Activated naive CD8-positive, alpha-beta T cell treated with anti-CD3 and anti-CD28 coated beads, Interleukin-2, amount 10 ng/mL, durations not matched to agents 7 days and 5 days (primary cell): Measurements from ENCODE around the gene GABBR2. TPM values are rescaled to one million over a fixed set of nuclear protein-coding genes. Genes with fewer than 3 reads are reported as not detected.

Experiments
- ATAC-seq: fragments of 150-1000 bp; cut with Tn5 transposase; one replicate; pipeline ENCODE4 v1.10.0; 2021; ENCODE audit warnings: low read depth, moderate library complexity
- POLR2A ChIA-PET: fragments of 350-600 bp; sonication (Branson Sonifier 250); formaldehyde crosslinking; loops from one replicate; lab custom pipeline; 2021; ENCODE audit warnings: antibody characterized with exemption; lab: Charles Lee
- DNase-seq: peaks from one replicate; pipeline ENCODE4 v3.0.0; 2021
- H3K27ac Mint-ChIP-seq: one replicate; pipeline ENCODE4 v1.8.0; 2022; ENCODE audit warnings: mild to moderate bottlenecking, mixed read lengths
- H3K27me3 Mint-ChIP-seq: one replicate; pipeline ENCODE4 v1.8.0; 2022; ENCODE audit warnings: mild to moderate bottlenecking, moderate library complexity, mixed read lengths
- H3K36me3 Mint-ChIP-seq: one replicate; pipeline ENCODE4 v1.8.0; 2021; ENCODE audit warnings: mild to moderate bottlenecking, mixed read lengths
- H3K4me1 Mint-ChIP-seq: one replicate; pipeline ENCODE4 v1.8.0; 2021; ENCODE audit warnings: mixed read lengths
- H3K4me3 Mint-ChIP-seq: one replicate; pipeline ENCODE4 v1.8.0; 2022; ENCODE audit warnings: mild to moderate bottlenecking, moderate library complexity, mixed read lengths
- H3K9me3 Mint-ChIP-seq: one replicate; pipeline ENCODE4 v1.8.0; 2021; ENCODE audit warnings: mixed read lengths
- total RNA-seq, 2 experiments: library from RNA; stranded (reverse); gene quantifications; one replicate each; pipeline ENCODE4 v1.2.3, GENCODE V29; 2021

The GABBR2 gene
- total RNA-seq, 2 experiments from 2014 or later: not detected

DNA sequence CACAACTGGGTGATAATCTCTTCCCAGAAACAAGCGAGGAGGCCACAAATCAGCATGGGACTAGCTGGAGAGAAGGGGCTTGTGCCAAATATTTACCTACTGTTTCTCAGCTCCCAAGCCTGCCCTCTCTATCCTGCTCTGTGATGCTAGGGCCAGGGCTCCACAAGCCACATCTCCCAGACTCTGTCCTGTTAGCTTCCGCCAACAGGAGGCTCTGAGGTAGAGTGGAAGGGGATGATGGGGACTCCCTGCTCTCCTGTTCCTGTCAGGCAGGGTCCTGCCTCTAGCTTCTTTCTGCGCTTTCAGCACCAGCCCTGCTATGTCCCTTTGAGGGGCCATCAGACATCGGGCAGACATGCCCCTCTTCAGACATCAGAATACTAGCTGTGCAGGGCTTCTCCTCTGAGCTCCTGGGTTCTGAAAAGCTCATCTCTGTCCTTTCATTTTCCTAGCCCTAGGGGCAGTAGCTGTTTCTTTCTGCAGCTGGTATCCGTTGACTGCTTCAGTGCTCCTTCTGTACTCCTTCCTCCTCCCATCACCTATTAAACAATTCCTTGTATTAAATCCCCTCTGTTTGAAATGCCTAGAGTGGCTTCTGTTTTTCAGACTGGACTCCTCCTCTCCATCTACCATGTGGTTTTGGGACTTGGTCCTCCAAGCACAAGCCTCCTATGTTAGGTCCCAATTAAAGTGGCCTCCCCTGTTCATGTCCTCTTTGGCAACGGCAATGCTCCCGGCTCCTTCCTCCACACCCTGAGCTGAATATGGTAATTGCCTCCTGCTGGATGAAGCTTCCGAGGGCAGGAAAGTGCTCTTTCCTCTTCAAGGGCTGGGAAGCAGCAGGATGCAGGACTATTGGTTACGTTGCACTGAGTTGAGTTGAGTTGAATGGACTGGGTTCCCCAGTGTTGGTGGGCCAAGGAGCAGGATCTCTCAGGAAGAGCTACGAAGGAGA, 292.2 kb downstream of the GABBR2 start:
- POLR2A ChIA-PET: no interaction called here
- ATAC-seq: no peak
- DNase-seq: no peak
- Mint-ChIP-seq H3K4me1 (no peaks in the 10 kb centered on the region), H3K9me3 (no peaks in the 10 kb centered on the region), H3K36me3 (no peaks in the 10 kb centered on the region), H3K27me3 (peaks cover 18% of the 10 kb centered on the region), H3K27ac (no peak overlapping the region), H3K4me3 (no peak overlapping the region)

DNA sequence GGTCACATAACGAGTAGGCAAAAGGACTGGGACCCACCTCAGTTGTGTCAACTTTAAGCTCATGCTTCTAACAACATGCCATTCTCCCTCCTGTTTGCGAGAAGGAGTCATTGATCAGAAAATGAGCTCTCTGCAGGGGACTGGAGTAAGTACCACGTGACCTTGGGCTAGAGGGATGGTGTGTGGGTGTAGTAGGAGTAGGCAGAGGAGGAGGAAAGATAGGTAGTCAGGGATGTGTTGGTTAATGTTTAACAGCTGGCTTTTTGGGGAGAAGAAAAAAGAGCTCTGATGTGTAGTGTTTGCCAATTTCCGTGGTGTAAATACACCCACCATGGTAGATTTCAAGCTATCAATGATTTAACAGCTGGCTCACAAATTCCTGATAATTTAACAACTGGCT, 293.0 kb downstream of the GABBR2 start:
- ATAC-seq (no peak), DNase-seq (no peak)
- Mint-ChIP-seq H3K4me1 (peaks cover 1% of the 10 kb centered on the region), H3K27me3 (peaks cover 19% of the 10 kb centered on the region), H3K36me3 (no peaks in the 10 kb centered on the region), H3K9me3 (no peaks in the 10 kb centered on the region), H3K27ac (no peak overlapping the region), H3K4me3 (no peak overlapping the region)
- POLR2A ChIA-PET: no interaction called here

DNA sequence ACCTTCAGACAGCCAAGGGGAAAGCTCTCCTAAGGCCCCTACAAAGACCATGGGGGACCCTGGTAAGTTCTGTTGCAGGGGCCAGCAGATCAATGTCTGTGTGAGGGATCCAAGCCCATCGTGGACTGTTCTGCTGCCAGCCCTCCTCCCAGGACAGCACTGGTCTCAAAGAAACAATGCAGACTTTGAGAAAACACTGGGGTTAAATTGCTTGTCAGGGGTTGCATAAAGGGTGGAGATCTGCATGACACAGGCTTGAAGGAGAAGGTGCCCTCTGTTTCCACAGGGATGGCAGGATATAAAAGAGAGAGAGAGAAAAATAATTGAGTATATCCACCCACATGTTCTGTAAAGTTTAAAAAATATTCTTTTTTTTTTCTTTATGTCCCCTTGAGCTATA, 295.7 kb downstream of the GABBR2 start:
- no peak for ATAC-seq
- H3K9me3 Mint-ChIP-seq: no peaks in the 10 kb centered on the region
- POLR2A ChIA-PET: no interaction called here

DNA sequence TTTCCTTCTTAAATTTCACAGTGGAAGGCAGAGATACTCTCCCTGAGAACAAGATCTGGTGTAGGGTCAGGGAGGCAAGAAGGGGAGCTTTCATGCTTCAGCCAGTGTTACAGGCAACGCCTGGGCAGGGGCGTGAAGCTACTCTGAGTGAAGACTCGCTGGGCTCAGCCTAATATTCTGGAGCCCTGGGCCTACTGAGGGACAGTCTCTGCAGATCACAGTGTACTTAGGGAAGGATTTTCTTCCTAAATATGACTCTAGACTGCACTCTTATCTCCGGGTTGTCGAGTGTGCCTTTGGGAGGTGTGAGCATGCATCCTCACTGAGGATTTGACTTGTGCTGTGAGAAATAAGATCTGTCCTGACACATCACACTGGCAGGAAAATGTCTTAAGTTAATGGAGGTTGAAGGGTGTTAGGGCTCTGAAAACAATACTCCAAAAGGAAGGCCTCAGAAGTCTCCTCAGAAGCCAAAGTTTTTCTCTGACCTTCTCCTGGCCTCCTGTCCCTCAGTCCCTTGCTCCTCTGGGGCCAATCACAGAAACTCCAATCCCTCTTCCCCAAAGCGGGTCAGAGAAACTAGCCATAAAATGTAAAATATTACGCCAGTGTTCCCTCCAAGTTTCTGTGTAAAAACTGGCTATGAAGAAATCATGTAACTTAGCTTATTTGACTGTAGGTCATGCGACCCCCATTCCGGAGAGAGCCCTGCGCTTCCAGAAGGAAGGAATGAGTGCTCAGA, 296.5 kb downstream of the GABBR2 start:
- no peaks in the 10 kb centered on the region for H3K9me3 Mint-ChIP-seq
- DNase-seq: no peak
- H3K27ac Mint-ChIP-seq: no peak overlapping the region
- H3K4me3 Mint-ChIP-seq: no peak overlapping the region
- H3K27me3 Mint-ChIP-seq: peaks cover 17% of the 10 kb centered on the region
- POLR2A ChIA-PET: no interaction called here
- H3K36me3 Mint-ChIP-seq: no peaks in the 10 kb centered on the region
- no peak for ATAC-seq
- peaks cover 6% of the 10 kb centered on the region for H3K4me1 Mint-ChIP-seq

More for the DNA sequence above, 295.7 kb downstream of the GABBR2 start:
- H3K36me3 Mint-ChIP-seq: no peaks in the 10 kb centered on the region
- H3K27ac Mint-ChIP-seq: no peak overlapping the region
- peaks cover 20% of the 10 kb centered on the region for H3K27me3 Mint-ChIP-seq
- no peak for DNase-seq
- peaks cover 6% of the 10 kb centered on the region for H3K4me1 Mint-ChIP-seq
- H3K4me3 Mint-ChIP-seq: no peak overlapping the region

DNA sequence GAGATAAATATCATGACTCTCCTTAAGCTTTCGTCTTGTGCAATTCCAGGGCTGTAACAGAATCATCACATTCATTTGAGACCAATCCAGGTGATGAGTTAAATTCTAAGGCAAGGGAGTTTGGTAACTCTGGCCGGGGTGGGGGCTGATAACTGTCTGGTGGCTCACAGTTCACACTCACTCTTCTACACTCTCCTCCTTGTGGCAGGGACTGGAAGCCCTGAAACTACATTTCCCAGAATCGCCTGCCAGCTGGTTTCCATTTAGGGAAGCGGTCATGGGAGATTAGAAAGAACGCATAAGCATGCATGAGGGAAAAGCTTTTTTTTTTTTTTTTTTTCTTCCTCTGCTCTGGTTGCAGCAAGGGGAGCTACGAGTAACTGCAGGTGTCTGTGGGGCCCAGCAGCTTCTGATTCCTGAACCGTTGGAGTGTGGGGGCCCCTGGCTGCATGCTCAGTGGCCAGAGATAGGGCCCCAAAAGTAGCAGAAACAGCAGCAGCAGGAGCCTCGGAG, 298.5 kb downstream of the GABBR2 start:
- peak; percentile 39 for ATAC-seq

DNA sequence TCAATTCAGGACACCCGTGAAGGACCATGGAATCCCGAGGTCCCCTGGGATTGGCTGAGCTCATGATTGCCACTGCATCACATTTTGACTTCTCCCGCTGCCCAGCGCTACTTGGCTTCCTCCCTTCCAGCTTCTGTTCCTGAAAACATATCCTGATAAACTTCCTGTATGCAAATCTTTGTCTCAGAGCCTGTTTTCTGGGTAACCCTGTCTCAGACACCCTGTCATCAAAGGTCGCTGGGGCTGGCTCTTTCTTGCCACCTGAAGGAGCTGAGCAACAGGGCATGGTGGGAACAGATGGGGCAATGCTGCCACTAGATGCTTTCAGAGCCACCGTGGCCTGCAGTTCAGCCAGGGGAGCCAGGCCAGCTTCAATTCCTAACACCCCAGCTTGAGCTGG, 299.0 kb downstream of the GABBR2 start:
- Mint-ChIP-seq H3K27ac (no peak overlapping the region), H3K36me3 (no peaks in the 10 kb centered on the region), H3K9me3 (no peaks in the 10 kb centered on the region), H3K27me3 (peaks cover 7% of the 10 kb centered on the region), H3K4me3 (no peak overlapping the region), H3K4me1 (peaks cover 6% of the 10 kb centered on the region)
- POLR2A ChIA-PET: no interaction called here
- DNase-seq (no peak), ATAC-seq (no peak)

More for the DNA sequence above, 298.5 kb downstream of the GABBR2 start:
- peaks cover 7% of the 10 kb centered on the region for H3K27me3 Mint-ChIP-seq
- H3K27ac Mint-ChIP-seq: no peak overlapping the region
- POLR2A ChIA-PET: no interaction called here
- H3K36me3 Mint-ChIP-seq: no peaks in the 10 kb centered on the region
- H3K4me1 Mint-ChIP-seq: peaks cover 6% of the 10 kb centered on the region
- no peak overlapping the region for H3K4me3 Mint-ChIP-seq
- no peaks in the 10 kb centered on the region for H3K9me3 Mint-ChIP-seq
- no peak for DNase-seq

DNA sequence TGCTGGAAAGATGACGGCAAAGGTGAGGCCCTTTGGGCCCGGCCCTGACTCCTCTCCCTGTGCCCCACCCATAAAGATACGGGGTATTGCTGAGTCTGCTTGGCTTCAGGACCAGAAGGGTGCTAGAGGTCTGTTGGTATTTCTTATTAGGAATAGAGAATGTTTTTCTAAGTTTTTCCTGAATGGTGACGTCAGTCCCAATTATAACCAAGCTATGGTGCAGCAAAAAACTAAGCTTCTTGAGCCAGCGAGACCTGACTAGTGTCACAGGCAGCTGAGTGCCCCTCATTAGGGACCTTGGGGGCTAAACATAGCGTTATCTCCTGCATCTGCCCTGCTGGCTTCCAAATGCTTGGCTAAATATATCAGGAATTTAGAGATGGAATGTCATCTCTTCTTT, 302.3 kb downstream of the GABBR2 start:
- H3K4me1 Mint-ChIP-seq: peaks cover 6% of the 10 kb centered on the region
- no peak overlapping the region for H3K4me3 Mint-ChIP-seq
- no peak for DNase-seq
- peaks cover 5% of the 10 kb centered on the region for H3K27me3 Mint-ChIP-seq
- no peak for ATAC-seq
- no peaks in the 10 kb centered on the region for H3K9me3 Mint-ChIP-seq
- no peaks in the 10 kb centered on the region for H3K36me3 Mint-ChIP-seq
- H3K27ac Mint-ChIP-seq: no peak overlapping the region
- POLR2A ChIA-PET: no interaction called here

DNA sequence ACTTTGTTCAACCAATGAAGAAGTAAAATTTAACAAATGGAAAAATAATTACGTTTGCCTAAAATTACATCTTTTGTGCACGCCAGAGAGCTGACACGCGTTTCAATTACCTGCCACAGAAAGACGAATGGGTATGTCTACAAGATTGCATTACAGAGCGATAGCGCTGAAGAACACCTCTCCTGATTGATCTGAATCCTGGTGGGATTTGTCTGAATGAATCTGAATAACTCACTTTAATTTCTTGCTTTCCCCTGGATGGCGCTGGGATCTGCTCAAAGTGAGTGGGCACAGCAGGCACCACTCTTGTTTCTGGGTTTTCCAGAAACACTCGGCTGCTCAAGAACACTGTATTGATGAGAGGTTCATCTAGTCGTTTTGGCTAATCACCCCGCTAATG, 304.5 kb downstream of the GABBR2 start:
- Mint-ChIP-seq H3K4me1 (no peaks in the 10 kb centered on the region), H3K4me3 (no peak overlapping the region), H3K27me3 (peaks cover 2% of the 10 kb centered on the region), H3K27ac (peak overlapping the region; percentile 39), H3K36me3 (no peaks in the 10 kb centered on the region), H3K9me3 (no peaks in the 10 kb centered on the region)
- DNase-seq (no peak), ATAC-seq (no peak)
- POLR2A ChIA-PET: no interaction called here

DNA sequence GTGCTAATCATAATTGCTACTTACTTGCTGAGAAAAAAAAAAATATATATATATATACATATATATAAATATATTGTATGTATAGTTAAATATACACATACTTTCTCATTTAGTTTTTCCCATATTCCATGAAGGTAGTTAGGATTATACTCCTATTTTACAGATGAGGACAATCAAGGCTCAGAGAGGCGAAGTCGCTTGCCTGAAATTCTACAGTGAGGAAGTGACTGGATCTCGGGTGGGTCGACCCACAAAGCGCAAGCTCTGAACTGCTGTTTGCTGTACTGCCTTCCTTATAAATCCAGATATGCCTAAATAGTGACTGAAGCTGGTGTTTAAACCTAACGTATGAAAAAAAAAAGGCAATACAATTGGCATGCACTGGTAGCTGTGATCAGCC, 305.0 kb downstream of the GABBR2 start:
- POLR2A ChIA-PET: no interaction called here
- no peak overlapping the region for H3K4me3 Mint-ChIP-seq
- H3K4me1 Mint-ChIP-seq: no peaks in the 10 kb centered on the region
- DNase-seq (no peak), ATAC-seq (no peak)
- peaks cover 2% of the 10 kb centered on the region for H3K27me3 Mint-ChIP-seq
- H3K36me3 Mint-ChIP-seq: no peaks in the 10 kb centered on the region
- no peak overlapping the region for H3K27ac Mint-ChIP-seq
- H3K9me3 Mint-ChIP-seq: no peaks in the 10 kb centered on the region

DNA sequence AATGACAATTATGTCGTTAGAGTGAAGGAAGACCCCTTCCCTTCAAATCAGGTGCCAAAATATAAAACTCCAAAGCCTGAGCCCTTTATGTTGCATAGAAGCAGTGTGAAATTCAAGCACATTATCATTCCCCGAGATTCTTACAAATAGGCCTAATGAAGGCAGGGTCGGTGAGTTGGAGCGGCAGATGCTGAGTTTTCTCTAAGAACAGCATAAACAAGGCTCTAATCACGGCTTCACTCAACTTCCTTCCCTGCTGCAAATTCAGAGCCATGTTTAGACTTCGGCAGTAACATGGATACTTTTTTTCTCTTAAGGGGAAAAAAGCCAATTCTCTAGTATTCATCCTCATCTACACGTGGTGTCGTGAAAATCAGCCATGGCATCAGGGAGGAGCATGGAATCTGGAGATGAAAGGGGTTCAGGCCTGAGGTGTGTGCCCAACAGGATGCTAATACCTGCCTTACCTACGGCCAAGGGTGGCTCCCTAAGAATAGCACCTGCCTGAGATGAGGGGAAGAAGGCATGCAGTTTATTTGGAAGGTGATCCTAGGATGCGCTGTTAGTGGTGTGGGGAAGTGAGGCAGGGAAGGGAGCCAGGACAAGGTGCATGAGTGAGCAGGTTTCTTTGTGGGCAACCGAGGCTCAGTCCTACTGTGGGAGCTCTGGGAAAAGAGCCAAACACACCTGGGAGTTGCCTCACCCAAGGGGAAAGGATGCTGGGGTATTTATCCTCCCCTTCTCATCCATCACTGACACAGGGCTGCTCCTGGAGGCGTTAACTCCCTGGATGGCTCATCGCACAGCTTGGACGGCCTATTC, 306.5 kb downstream of the GABBR2 start:
- no peaks in the 10 kb centered on the region for H3K9me3 Mint-ChIP-seq
- DNase-seq (no peak), ATAC-seq (no peak)
- no peak overlapping the region for H3K27ac Mint-ChIP-seq
- H3K36me3 Mint-ChIP-seq: no peaks in the 10 kb centered on the region
- no peak overlapping the region for H3K4me3 Mint-ChIP-seq
- no peaks in the 10 kb centered on the region for H3K4me1 Mint-ChIP-seq
- POLR2A ChIA-PET: no interaction called here
- peaks cover 4% of the 10 kb centered on the region for H3K27me3 Mint-ChIP-seq

DNA sequence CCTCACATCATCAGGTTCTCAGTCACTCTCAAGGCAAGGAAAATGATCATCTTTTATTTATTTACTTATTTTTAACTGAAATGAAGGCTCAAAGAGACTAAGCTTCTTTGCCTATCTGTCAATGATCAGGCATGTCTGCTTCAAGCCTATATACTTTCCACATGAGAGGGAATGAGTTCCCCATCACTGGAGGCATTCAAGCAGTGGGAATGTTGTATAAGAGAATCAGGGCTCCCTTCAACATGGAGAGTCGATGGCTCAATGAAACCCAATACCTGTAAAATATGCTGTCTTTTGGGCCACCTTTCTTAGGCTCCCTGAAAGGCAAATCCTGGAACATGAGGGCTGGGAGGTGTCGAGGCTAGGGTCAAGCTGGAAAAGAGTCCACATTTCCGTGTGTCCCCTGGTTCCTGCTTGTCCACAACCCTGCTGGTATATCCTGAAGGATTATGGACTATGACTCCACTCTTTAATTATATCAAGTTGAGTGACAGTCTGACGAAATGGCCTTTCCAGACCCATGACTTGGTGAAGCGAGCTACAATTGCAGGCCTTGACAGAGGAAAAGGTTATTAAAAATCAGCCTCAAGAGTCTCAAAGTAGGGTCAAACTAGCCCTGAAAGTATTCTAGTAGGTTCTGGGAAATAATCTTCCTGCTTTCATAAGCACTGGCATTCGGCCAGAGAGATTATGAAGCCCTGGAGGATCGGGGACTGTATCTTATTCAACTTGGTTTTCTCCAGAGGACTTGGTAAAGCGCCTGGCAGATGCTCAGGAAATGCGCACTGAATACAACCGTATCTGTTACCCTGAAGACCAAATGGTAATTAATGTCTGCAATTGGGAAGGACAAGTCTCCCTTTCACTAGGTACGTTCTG, 307.4 kb downstream of the GABBR2 start:
- Mint-ChIP-seq H3K36me3 (no peaks in the 10 kb centered on the region), H3K27me3 (peaks cover 4% of the 10 kb centered on the region)
- POLR2A ChIA-PET: no interaction called here

DNA sequence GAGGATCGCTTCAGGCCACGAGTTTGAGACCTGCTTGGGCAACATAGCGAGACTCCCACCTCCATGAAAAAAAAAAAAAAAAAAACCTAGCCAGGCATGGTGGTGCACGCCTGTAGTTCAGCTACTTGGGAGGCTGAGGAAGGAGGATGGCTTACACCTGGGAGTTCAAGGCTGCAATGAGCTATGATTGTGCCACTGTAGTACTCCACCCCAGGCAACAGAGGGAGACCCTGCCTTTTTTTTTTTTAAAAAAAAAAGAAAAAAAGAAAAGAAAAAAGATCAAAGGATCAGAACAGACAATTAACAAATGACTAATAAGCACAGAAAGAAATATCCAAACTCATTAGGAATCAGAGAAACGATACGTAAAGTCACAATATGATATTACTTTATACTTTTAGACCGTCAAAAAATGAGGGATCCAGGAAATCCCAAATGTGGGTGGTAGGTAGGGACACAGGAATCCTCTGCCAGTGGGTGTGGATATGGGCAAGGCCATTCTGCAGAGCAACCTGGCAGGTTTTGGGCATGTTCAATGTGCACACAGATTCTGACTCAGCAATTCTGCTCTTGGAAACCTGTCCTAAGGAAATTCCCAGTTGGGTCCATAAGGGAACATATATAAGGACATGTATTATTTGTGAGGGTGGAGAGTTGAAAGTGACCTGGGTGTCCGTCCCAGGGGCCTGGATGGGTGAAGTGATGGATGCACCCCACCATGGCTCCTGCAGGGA, 308.6 kb downstream of the GABBR2 start:
- no peak for DNase-seq
- Mint-ChIP-seq H3K4me3 (no peak overlapping the region), H3K4me1 (no peaks in the 10 kb centered on the region), H3K9me3 (no peaks in the 10 kb centered on the region), H3K27me3 (peaks cover 4% of the 10 kb centered on the region), H3K27ac (no peak overlapping the region), H3K36me3 (no peaks in the 10 kb centered on the region)
- ATAC-seq: no peak
- POLR2A ChIA-PET: no interaction called here

More for the DNA sequence above, 307.4 kb downstream of the GABBR2 start:
- H3K4me1 Mint-ChIP-seq: no peaks in the 10 kb centered on the region
- ATAC-seq: no peak
- no peak overlapping the region for H3K27ac Mint-ChIP-seq
- H3K9me3 Mint-ChIP-seq: no peaks in the 10 kb centered on the region
- DNase-seq: no peak
- H3K4me3 Mint-ChIP-seq: no peak overlapping the region
